Measurements from ENCODE around the gene TM7SF2.

The TM7SF2 gene

GRCh38 chr11:65108469-65109123 lies 3.1 kb upstream of the TM7SF2 start:
- peaks cover 0 to 33% of the 10 kb centered on the region in 2 donors for H3K4me1 ChIP-seq (ENCODE audit: control insufficient read depth in 1 of 2, insufficient read depth in 2 of 2, low read length in 2 of 2)
- no peak overlapping the region for H3K4me3 ChIP-seq (ENCODE audit: low read depth in 1 of 2, low read length in 2 of 2)
- no peaks in the 10 kb centered on the region for H3K27me3 ChIP-seq (ENCODE audit: low read depth, low read length)
- H3K27ac ChIP-seq (ENCODE audit: low read length), result no peak overlapping the region
- peaks cover 0 to 32% of the 10 kb centered on the region in 2 donors for H3K36me3 ChIP-seq (ENCODE audit: control insufficient read depth in 1 of 2, insufficient read depth in 2 of 2, low read length in 2 of 2)
- no peaks in the 10 kb centered on the region for H3K9me3 ChIP-seq (ENCODE audit: control insufficient read depth in 1 of 2, low read length in 2 of 2)

GRCh38 chr11:65109231-65110198 lies 2.2 kb upstream of the TM7SF2 start:
- H3K4me3 ChIP-seq (ENCODE audit: low read depth in 1 of 2, low read length in 2 of 2), result no peak overlapping the region
- H3K9me3 ChIP-seq (ENCODE audit: control insufficient read depth in 1 of 2, low read length in 2 of 2), result no peaks in the 10 kb centered on the region
- peaks cover 0 to 35% of the 10 kb centered on the region in 2 donors for H3K4me1 ChIP-seq (ENCODE audit: control insufficient read depth in 1 of 2, insufficient read depth in 2 of 2, low read length in 2 of 2)
- peaks cover 0 to 32% of the 10 kb centered on the region in 2 donors for H3K36me3 ChIP-seq (ENCODE audit: control insufficient read depth in 1 of 2, insufficient read depth in 2 of 2, low read length in 2 of 2)
- no peaks in the 10 kb centered on the region for H3K27me3 ChIP-seq (ENCODE audit: low read depth, low read length)
- no peak overlapping the region for H3K27ac ChIP-seq (ENCODE audit: low read length)

GRCh38 chr11:65110354-65110861 lies 1.3 kb upstream of the TM7SF2 start:
- Histone ChIP-seq H3K4me1 (ENCODE audit: control insufficient read depth in 1 of 2, insufficient read depth in 2 of 2, low read length in 2 of 2) (peaks cover 0 to 35% of the 10 kb centered on the region in 2 donors), H3K36me3 (ENCODE audit: control insufficient read depth in 1 of 2, insufficient read depth in 2 of 2, low read length in 2 of 2) (peaks cover 0 to 32% of the 10 kb centered on the region in 2 donors), H3K27me3 (ENCODE audit: low read depth, low read length) (no peaks in the 10 kb centered on the region), H3K4me3 (ENCODE audit: low read depth in 1 of 2, low read length in 2 of 2) (no peak overlapping the region), H3K9me3 (ENCODE audit: control insufficient read depth in 1 of 2, low read length in 2 of 2) (no peaks in the 10 kb centered on the region), H3K27ac (ENCODE audit: low read length) (no peak overlapping the region)

- Histone ChIP-seq H3K4me3 (ENCODE audit: low read depth in 1 of 2, low read length in 2 of 2) (peak overlapping the region in 1 of 2 donors; percentile 76), H3K4me1 (ENCODE audit: control insufficient read depth in 1 of 2, insufficient read depth in 2 of 2, low read length in 2 of 2) (peaks cover 2 to 42% of the 10 kb centered on the region in 2 donors), H3K27me3 (ENCODE audit: low read depth, low read length) (no peaks in the 10 kb centered on the region), H3K9me3 (ENCODE audit: control insufficient read depth in 1 of 2, low read length in 2 of 2) (no peaks in the 10 kb centered on the region), H3K36me3 (ENCODE audit: control insufficient read depth in 1 of 2, insufficient read depth in 2 of 2, low read length in 2 of 2) (peaks cover 4 to 32% of the 10 kb centered on the region in 2 donors), H3K27ac (ENCODE audit: low read length) (no peak overlapping the region)
These were observed 421 bp upstream of the TM7SF2 start for GRCh38 chr11:65111159-65111743.

- Histone ChIP-seq H3K27ac (ENCODE audit: low read length) (no peak overlapping the region), H3K36me3 (ENCODE audit: control insufficient read depth in 1 of 2, insufficient read depth in 2 of 2, low read length in 2 of 2) (peaks cover 4 to 23% of the 10 kb centered on the region in 2 donors), H3K27me3 (ENCODE audit: low read depth, low read length) (no peaks in the 10 kb centered on the region), H3K9me3 (ENCODE audit: control insufficient read depth in 1 of 2, low read length in 2 of 2) (no peaks in the 10 kb centered on the region), H3K4me3 (ENCODE audit: low read depth in 1 of 2, low read length in 2 of 2) (peak overlapping the region; percentile 62 to 76), H3K4me1 (ENCODE audit: control insufficient read depth in 1 of 2, insufficient read depth in 2 of 2, low read length in 2 of 2) (peaks cover 4 to 51% of the 10 kb centered on the region in 2 donors)
These were observed 1.1 kb downstream of the TM7SF2 start for GRCh38 chr11:65112546-65113360.

GRCh38 chr11:65113361-65113756 lies 1.7 kb downstream of the TM7SF2 start:
- H3K4me3 ChIP-seq (ENCODE audit: low read depth in 1 of 2, low read length in 2 of 2), result peak overlapping the region in 1 of 2 donors; percentile 76
- no peaks in the 10 kb centered on the region for H3K27me3 ChIP-seq (ENCODE audit: low read depth, low read length)
- H3K9me3 ChIP-seq (ENCODE audit: control insufficient read depth in 1 of 2, low read length in 2 of 2), result no peaks in the 10 kb centered on the region
- H3K27ac ChIP-seq (ENCODE audit: low read length), result no peak overlapping the region
- H3K4me1 ChIP-seq (ENCODE audit: control insufficient read depth in 1 of 2, insufficient read depth in 2 of 2, low read length in 2 of 2), result peaks cover 4 to 51% of the 10 kb centered on the region in 2 donors
- H3K36me3 ChIP-seq (ENCODE audit: control insufficient read depth in 1 of 2, insufficient read depth in 2 of 2, low read length in 2 of 2), result peaks cover 5 to 19% of the 10 kb centered on the region in 2 donors

GRCh38 chr11:65113839-65114238 lies 2.2 kb downstream of the TM7SF2 start:
- Histone ChIP-seq H3K27ac (ENCODE audit: low read length) (no peak overlapping the region), H3K4me1 (ENCODE audit: control insufficient read depth in 1 of 2, insufficient read depth in 2 of 2, low read length in 2 of 2) (peaks cover 4 to 51% of the 10 kb centered on the region in 2 donors), H3K27me3 (ENCODE audit: low read depth, low read length) (no peaks in the 10 kb centered on the region), H3K4me3 (ENCODE audit: low read depth in 1 of 2, low read length in 2 of 2) (no peak overlapping the region), H3K9me3 (ENCODE audit: control insufficient read depth in 1 of 2, low read length in 2 of 2) (no peaks in the 10 kb centered on the region), H3K36me3 (ENCODE audit: control insufficient read depth in 1 of 2, insufficient read depth in 2 of 2, low read length in 2 of 2) (peaks cover 9 to 17% of the 10 kb centered on the region in 2 donors)

- peaks cover 10 to 11% of the 10 kb centered on the region in 2 donors for H3K36me3 ChIP-seq (ENCODE audit: control insufficient read depth in 1 of 2, insufficient read depth in 2 of 2, low read length in 2 of 2)
- peaks cover 4 to 51% of the 10 kb centered on the region in 2 donors for H3K4me1 ChIP-seq (ENCODE audit: control insufficient read depth in 1 of 2, insufficient read depth in 2 of 2, low read length in 2 of 2)
- H3K27me3 ChIP-seq (ENCODE audit: low read depth, low read length), result no peaks in the 10 kb centered on the region
- no peak overlapping the region for H3K27ac ChIP-seq (ENCODE audit: low read length)
- no peaks in the 10 kb centered on the region for H3K9me3 ChIP-seq (ENCODE audit: control insufficient read depth in 1 of 2, low read length in 2 of 2)
- H3K4me3 ChIP-seq (ENCODE audit: low read depth in 1 of 2, low read length in 2 of 2), result no peak overlapping the region
These were observed 3.0 kb downstream of the TM7SF2 start for GRCh38 chr11:65114538-65115171.

- Histone ChIP-seq H3K27me3 (ENCODE audit: low read depth, low read length) (no peaks in the 10 kb centered on the region), H3K9me3 (ENCODE audit: control insufficient read depth in 1 of 2, low read length in 2 of 2) (no peaks in the 10 kb centered on the region), H3K27ac (ENCODE audit: low read length) (no peak overlapping the region), H3K4me1 (ENCODE audit: control insufficient read depth in 1 of 2, insufficient read depth in 2 of 2, low read length in 2 of 2) (peaks cover 4 to 49% of the 10 kb centered on the region in 2 donors), H3K36me3 (ENCODE audit: control insufficient read depth in 1 of 2, insufficient read depth in 2 of 2, low read length in 2 of 2) (peaks cover 16 to 18% of the 10 kb centered on the region in 2 donors), H3K4me3 (ENCODE audit: low read depth in 1 of 2, low read length in 2 of 2) (no peak overlapping the region)
These were observed 3.9 kb downstream of the TM7SF2 start for GRCh38 chr11:65115361-65116082.
